ENCODE measurements around the gene CYP1A1.

DNA sequence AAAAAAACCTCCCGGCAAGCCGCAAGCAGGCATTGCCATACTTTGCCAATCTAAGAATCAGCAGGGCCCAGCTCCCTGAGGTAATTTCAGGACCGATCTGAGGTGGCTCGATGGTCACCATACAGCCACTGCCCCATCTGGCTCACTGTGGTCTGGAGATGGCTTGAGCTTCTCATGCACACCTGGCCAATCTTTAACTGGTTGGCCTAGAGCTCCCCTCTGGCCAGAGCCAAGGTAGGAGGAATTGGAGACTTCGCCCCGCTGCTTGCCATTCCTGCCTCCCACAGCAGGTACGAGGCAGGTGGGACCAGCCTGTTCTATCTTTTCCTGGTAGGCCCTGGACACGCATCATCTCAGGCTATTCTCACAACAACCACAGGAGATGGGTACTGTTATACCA lies 33.4 kb upstream of the CYP1A1 start:
- TF ChIP-seq CTCF (IDR thresholded peaks at IDR 0.05; ENCODE audit: low read depth, low read length, missing input control) (no peak), SP1 (IDR thresholded peaks at IDR 0.05) (no peak), MAX (IDR thresholded peaks at IDR 0.05) (no peak), REST (IDR thresholded peaks at IDR 0.05) (no peak), GABPA (IDR thresholded peaks at IDR 0.05 in 1 of 2, conservative IDR thresholded peaks at IDR 0.05 in 1 of 2) (no peak), JUND (IDR thresholded peaks at IDR 0.05) (no peak), YY1 (IDR thresholded peaks at IDR 0.05) (no peak), FOXA2 (IDR thresholded peaks at IDR 0.05) (no peak), RAD21 (IDR thresholded peaks at IDR 0.05) (peak; percentile 27 to 32), RXRA (IDR thresholded peaks at IDR 0.05) (no peak), NR2F2 (IDR thresholded peaks at IDR 0.05) (no peak), EGR1 (IDR thresholded peaks at IDR 0.05; ENCODE audit: low read depth in 2 of 2) (no peak), ZBTB33 (IDR thresholded peaks at IDR 0.05) (no peak), TAF1 (conservative IDR thresholded peaks at IDR 0.05) (no peak)
